ENCODE results near the gene GRM3. TPM values are rescaled to one million over a fixed set of nuclear protein-coding genes. Genes with fewer than 3 reads are reported as not detected.

The GRM3 gene
- total and polyA plus RNA-seq, 2 donors, result 0.21 TPM; not detected in 1

GRCh38 chr7:86660950-86661462 lies 17.3 kb downstream of the GRM3 start:
- no peak overlapping the region for H3K4me3 ChIP-seq (ENCODE audit: low read depth, low read length)
- H3K27ac ChIP-seq (ENCODE audit: low read depth), result no peak overlapping the region
- H3K4me1 ChIP-seq (ENCODE audit: insufficient read depth), result no peaks in the 10 kb centered on the region
- H3K36me3 ChIP-seq (ENCODE audit: insufficient read depth), result no peaks in the 10 kb centered on the region
- no peak for DNase-seq (ENCODE audit: extremely low spot score)
- WGBS, result 87% methylated on average over 3 of the region's 3 CpGs

- H3K27ac ChIP-seq (ENCODE audit: low read depth), result no peak overlapping the region
- DNase-seq (ENCODE audit: extremely low spot score), result no peak
- H3K4me1 ChIP-seq (ENCODE audit: insufficient read depth), result no peaks in the 10 kb centered on the region
- no peaks in the 10 kb centered on the region for H3K36me3 ChIP-seq (ENCODE audit: insufficient read depth)
- 56% methylated on average over 1 of the region's 1 CpG for WGBS
- no peak overlapping the region for H3K4me3 ChIP-seq (ENCODE audit: low read depth, low read length)
Measured at GRCh38 chr7:86664486-86664885, 20.8 kb downstream of the GRM3 start.

GRCh38 chr7:86664991-86665390 lies 21.3 kb downstream of the GRM3 start:
- Histone ChIP-seq H3K36me3 (ENCODE audit: insufficient read depth) (no peaks in the 10 kb centered on the region), H3K4me1 (ENCODE audit: insufficient read depth) (no peaks in the 10 kb centered on the region), H3K4me3 (ENCODE audit: low read depth, low read length) (no peak overlapping the region), H3K27ac (ENCODE audit: low read depth) (no peak overlapping the region)
- no peak for DNase-seq (ENCODE audit: extremely low spot score)
- WGBS, result 92% methylated on average over 5 of the region's 5 CpGs

- Histone ChIP-seq H3K4me1 (ENCODE audit: insufficient read depth) (no peaks in the 10 kb centered on the region), H3K4me3 (ENCODE audit: low read depth, low read length) (no peak overlapping the region), H3K36me3 (ENCODE audit: insufficient read depth) (no peaks in the 10 kb centered on the region), H3K27ac (ENCODE audit: low read depth) (no peak overlapping the region)
- 44% methylated on average over 2 of the region's 2 CpGs for WGBS
- DNase-seq (ENCODE audit: extremely low spot score), result no peak
Measured at GRCh38 chr7:86665669-86666068, 22.0 kb downstream of the GRM3 start.

GRCh38 chr7:86667732-86668131 lies 24.0 kb downstream of the GRM3 start:
- no peaks in the 10 kb centered on the region for H3K4me1 ChIP-seq (ENCODE audit: insufficient read depth)
- WGBS, result 32% methylated on average over 4 of the region's 4 CpGs
- H3K36me3 ChIP-seq (ENCODE audit: insufficient read depth), result no peaks in the 10 kb centered on the region
- no peak overlapping the region for H3K4me3 ChIP-seq (ENCODE audit: low read depth, low read length)
- no peak overlapping the region for H3K27ac ChIP-seq (ENCODE audit: low read depth)
- no peak for DNase-seq (ENCODE audit: extremely low spot score)

GRCh38 chr7:86668315-86668714 lies 24.6 kb downstream of the GRM3 start:
- no peak overlapping the region for H3K27ac ChIP-seq (ENCODE audit: low read depth)
- H3K4me1 ChIP-seq (ENCODE audit: insufficient read depth), result no peaks in the 10 kb centered on the region
- DNase-seq (ENCODE audit: extremely low spot score), result no peak
- H3K36me3 ChIP-seq (ENCODE audit: insufficient read depth), result no peaks in the 10 kb centered on the region
- 27% methylated on average over 3 of the region's 3 CpGs for WGBS
- H3K4me3 ChIP-seq (ENCODE audit: low read depth, low read length), result no peak overlapping the region

GRCh38 chr7:86687831-86688230 lies 44.1 kb downstream of the GRM3 start:
- no peaks in the 10 kb centered on the region for H3K36me3 ChIP-seq (ENCODE audit: insufficient read depth)
- 72% methylated on average over 1 of the region's 1 CpG for WGBS
- DNase-seq (ENCODE audit: extremely low spot score), result no peak

GRCh38 chr7:86689363-86689762 lies 45.7 kb downstream of the GRM3 start:
- no peaks in the 10 kb centered on the region for H3K36me3 ChIP-seq (ENCODE audit: insufficient read depth)
- H3K27ac ChIP-seq (ENCODE audit: low read depth), result no peak overlapping the region
- no peaks in the 10 kb centered on the region for H3K4me1 ChIP-seq (ENCODE audit: insufficient read depth)
- DNase-seq (ENCODE audit: extremely low spot score), result no peak
- H3K4me3 ChIP-seq (ENCODE audit: low read depth, low read length), result no peak overlapping the region

More at GRCh38 chr7:86687831-86688230, 44.1 kb downstream of the GRM3 start:
- Histone ChIP-seq H3K4me1 (ENCODE audit: insufficient read depth) (no peaks in the 10 kb centered on the region), H3K4me3 (ENCODE audit: low read depth, low read length) (no peak overlapping the region), H3K27ac (ENCODE audit: low read depth) (no peak overlapping the region)

GRCh38 chr7:86692755-86693154 lies 49.0 kb downstream of the GRM3 start:
- no peak for DNase-seq (ENCODE audit: extremely low spot score)
- H3K4me3 ChIP-seq (ENCODE audit: low read depth, low read length), result no peak overlapping the region
- H3K27ac ChIP-seq (ENCODE audit: low read depth), result no peak overlapping the region
- 68% methylated on average over 2 of the region's 2 CpGs for WGBS
- no peaks in the 10 kb centered on the region for H3K36me3 ChIP-seq (ENCODE audit: insufficient read depth)
- no peaks in the 10 kb centered on the region for H3K4me1 ChIP-seq (ENCODE audit: insufficient read depth)

- WGBS, result 52% methylated on average over 1 of the region's 1 CpG
- DNase-seq (ENCODE audit: extremely low spot score), result no peak
- no peaks in the 10 kb centered on the region for H3K36me3 ChIP-seq (ENCODE audit: insufficient read depth)
Measured at GRCh38 chr7:86706406-86706805, 62.7 kb downstream of the GRM3 start.

GRCh38 chr7:86708031-86708680 lies 64.4 kb downstream of the GRM3 start:
- no peak for DNase-seq (ENCODE audit: extremely low spot score)
- Histone ChIP-seq H3K27ac (ENCODE audit: low read depth) (no peak overlapping the region), H3K4me1 (ENCODE audit: insufficient read depth) (no peaks in the 10 kb centered on the region), H3K4me3 (ENCODE audit: low read depth, low read length) (no peak overlapping the region), H3K36me3 (ENCODE audit: insufficient read depth) (no peaks in the 10 kb centered on the region)
- WGBS, result 49% methylated on average over 6 of the region's 6 CpGs

More at GRCh38 chr7:86706406-86706805, 62.7 kb downstream of the GRM3 start:
- Histone ChIP-seq H3K4me3 (ENCODE audit: low read depth, low read length) (no peak overlapping the region), H3K4me1 (ENCODE audit: insufficient read depth) (no peaks in the 10 kb centered on the region), H3K27ac (ENCODE audit: low read depth) (no peak overlapping the region)

GRCh38 chr7:86720306-86720705 lies 76.6 kb downstream of the GRM3 start:
- H3K4me1 ChIP-seq (ENCODE audit: insufficient read depth), result no peaks in the 10 kb centered on the region
- no peak overlapping the region for H3K27ac ChIP-seq (ENCODE audit: low read depth)
- H3K36me3 ChIP-seq (ENCODE audit: insufficient read depth), result no peaks in the 10 kb centered on the region
- H3K4me3 ChIP-seq (ENCODE audit: low read depth, low read length), result no peak overlapping the region
- DNase-seq (ENCODE audit: extremely low spot score), result no peak
- 84% methylated on average over 1 of the region's 1 CpG for WGBS

- no peak overlapping the region for H3K27ac ChIP-seq (ENCODE audit: low read depth)
- no peaks in the 10 kb centered on the region for H3K4me1 ChIP-seq (ENCODE audit: insufficient read depth)
- H3K4me3 ChIP-seq (ENCODE audit: low read depth, low read length), result no peak overlapping the region
- H3K36me3 ChIP-seq (ENCODE audit: insufficient read depth), result no peaks in the 10 kb centered on the region
- no peak for DNase-seq (ENCODE audit: extremely low spot score)
- WGBS, result 87% methylated on average over 4 of the region's 4 CpGs
Measured at GRCh38 chr7:86733783-86734182, 90.1 kb downstream of the GRM3 start.

- no peak for DNase-seq (ENCODE audit: extremely low spot score)
- 62% methylated on average over 3 of the region's 3 CpGs for WGBS
- no peaks in the 10 kb centered on the region for H3K4me1 ChIP-seq (ENCODE audit: insufficient read depth)
- no peak overlapping the region for H3K4me3 ChIP-seq (ENCODE audit: low read depth, low read length)
- no peaks in the 10 kb centered on the region for H3K36me3 ChIP-seq (ENCODE audit: insufficient read depth)
- no peak overlapping the region for H3K27ac ChIP-seq (ENCODE audit: low read depth)
Measured at GRCh38 chr7:86745013-86745745, 101.5 kb downstream of the GRM3 start.
